Endothelial cell (in vitro differentiated cells): ENCODE measurements around the gene ELMOD3. TPM values are rescaled to one million over a fixed set of nuclear protein-coding genes. Genes with fewer than 3 reads are reported as not detected.

Source experiments
- DNase-seq: peaks from one replicate; pipeline ENCODE4 v3.0.0; 2021; ENCODE audit warnings: low spot score
- H3K27ac Mint-ChIP-seq: one replicate; pipeline ENCODE4 v1.8.0; 2021; ENCODE audit warnings: mixed read lengths, inconsistent platforms; ENCODE audit not compliant: unreplicated experiment
- H3K27me3 Mint-ChIP-seq: one replicate; pipeline ENCODE4 v1.8.0; 2021; ENCODE audit warnings: mild to moderate bottlenecking, moderate library complexity, mixed read lengths, inconsistent platforms; ENCODE audit not compliant: unreplicated experiment
- H3K36me3 Mint-ChIP-seq: one replicate; pipeline ENCODE4 v1.8.0; 2021; ENCODE audit warnings: mild to moderate bottlenecking, low read depth, mixed read lengths, inconsistent platforms; ENCODE audit not compliant: unreplicated experiment
- H3K4me1 Mint-ChIP-seq: one replicate; pipeline ENCODE4 v1.8.0; 2021; ENCODE audit warnings: mild to moderate bottlenecking, mixed read lengths, inconsistent platforms; ENCODE audit not compliant: unreplicated experiment
- H3K4me3 Mint-ChIP-seq: one replicate; pipeline ENCODE4 v1.8.0; 2021; ENCODE audit warnings: mild to moderate bottlenecking, mixed read lengths, inconsistent platforms; ENCODE audit not compliant: unreplicated experiment
- H3K9me3 Mint-ChIP-seq: one replicate; pipeline ENCODE4 v1.8.0; 2021; ENCODE audit warnings: mixed read lengths, inconsistent platforms; ENCODE audit not compliant: unreplicated experiment
- total RNA-seq: library from RNA; stranded (reverse); fragmentation: NEBNext Ultra II Directional; extraction: Animal tissue kit (Norgen Biotek cat#: 25700); gene quantifications from one replicate; pipeline ENCODE4 v1.2.1, GENCODE V29; 2021; ENCODE audit not compliant: unreplicated experiment
- TF ChIP-seq, protein P1 (sequence below): fragments of 200-600 bp; sonication (generic); IDR thresholded peaks from one replicate; pipeline ENCODE4 v1.5.0; 2021; ENCODE audit warnings: antibody characterized with exemption; ENCODE audit not compliant: unreplicated experiment

Gene ELMOD3
- total RNA-seq, 1 donor from 2014 or later, result 15.9 TPM

GRCh38 chr2:85397925-85398331 lies 43.4 kb downstream of the ELMOD3 start:
- Mint-ChIP-seq H3K4me3 (no peak overlapping the region), H3K27me3 (peaks cover 7% of the 10 kb centered on the region), H3K4me1 (peaks cover 8% of the 10 kb centered on the region), H3K36me3 (peaks cover 25% of the 10 kb centered on the region), H3K27ac (no peak overlapping the region), H3K9me3 (no peaks in the 10 kb centered on the region)
- DNase-seq, result no peak
- TF ChIP-seq, protein P1, sequence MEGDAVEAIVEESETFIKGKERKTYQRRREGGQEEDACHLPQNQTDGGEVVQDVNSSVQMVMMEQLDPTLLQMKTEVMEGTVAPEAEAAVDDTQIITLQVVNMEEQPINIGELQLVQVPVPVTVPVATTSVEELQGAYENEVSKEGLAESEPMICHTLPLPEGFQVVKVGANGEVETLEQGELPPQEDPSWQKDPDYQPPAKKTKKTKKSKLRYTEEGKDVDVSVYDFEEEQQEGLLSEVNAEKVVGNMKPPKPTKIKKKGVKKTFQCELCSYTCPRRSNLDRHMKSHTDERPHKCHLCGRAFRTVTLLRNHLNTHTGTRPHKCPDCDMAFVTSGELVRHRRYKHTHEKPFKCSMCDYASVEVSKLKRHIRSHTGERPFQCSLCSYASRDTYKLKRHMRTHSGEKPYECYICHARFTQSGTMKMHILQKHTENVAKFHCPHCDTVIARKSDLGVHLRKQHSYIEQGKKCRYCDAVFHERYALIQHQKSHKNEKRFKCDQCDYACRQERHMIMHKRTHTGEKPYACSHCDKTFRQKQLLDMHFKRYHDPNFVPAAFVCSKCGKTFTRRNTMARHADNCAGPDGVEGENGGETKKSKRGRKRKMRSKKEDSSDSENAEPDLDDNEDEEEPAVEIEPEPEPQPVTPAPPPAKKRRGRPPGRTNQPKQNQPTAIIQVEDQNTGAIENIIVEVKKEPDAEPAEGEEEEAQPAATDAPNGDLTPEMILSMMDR, result no peak

GRCh38 chr2:85398426-85399182 lies 44.0 kb downstream of the ELMOD3 start:
- TF ChIP-seq, protein P1, result no peak
- Mint-ChIP-seq H3K27ac (no peak overlapping the region), H3K27me3 (peaks cover 7% of the 10 kb centered on the region), H3K9me3 (no peaks in the 10 kb centered on the region), H3K4me1 (peaks cover 8% of the 10 kb centered on the region), H3K4me3 (peak overlapping the region; percentile 42), H3K36me3 (peaks cover 28% of the 10 kb centered on the region)
- DNase-seq, result no peak

DNA sequence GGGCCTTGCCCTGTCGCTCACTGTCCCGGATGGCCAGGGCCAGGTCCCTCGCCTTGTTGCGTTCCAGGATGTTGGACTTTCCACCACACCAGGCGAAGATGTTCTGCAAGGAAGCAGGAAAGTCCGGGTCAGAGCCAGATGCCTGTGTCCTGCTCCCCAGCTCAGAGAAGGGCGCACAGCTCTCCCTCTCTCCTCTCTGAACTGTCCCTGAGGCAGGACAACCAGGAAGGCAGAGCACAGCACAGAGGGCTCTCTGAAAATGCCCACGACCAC lies 44.5 kb downstream of the ELMOD3 start:
- no peak for DNase-seq
- Mint-ChIP-seq H3K9me3 (no peaks in the 10 kb centered on the region), H3K4me3 (peak overlapping the region; percentile 42), H3K27me3 (peaks cover 7% of the 10 kb centered on the region), H3K36me3 (peaks cover 24% of the 10 kb centered on the region), H3K4me1 (peaks cover 8% of the 10 kb centered on the region), H3K27ac (no peak overlapping the region)
- TF ChIP-seq, protein P1, result no peak

DNA sequence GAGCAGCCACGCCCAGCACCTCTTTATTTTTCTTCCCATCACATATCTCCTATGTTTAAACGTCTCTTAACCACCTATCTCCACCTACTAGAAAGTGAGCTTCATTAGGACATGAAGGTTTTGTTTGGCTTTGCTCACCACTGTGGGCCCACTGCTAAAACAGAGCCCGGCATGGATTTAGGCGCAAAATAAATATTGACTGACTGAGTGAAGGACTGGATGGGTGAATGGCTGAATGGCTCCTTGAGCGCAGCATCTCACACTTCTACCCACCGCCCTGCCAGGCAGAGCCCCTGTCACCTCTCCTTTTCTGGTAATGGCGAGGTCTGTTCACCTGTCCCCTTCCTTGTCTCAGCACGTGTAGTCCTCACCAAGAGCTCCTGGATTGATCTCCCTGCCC lies 45.5 kb downstream of the ELMOD3 start:
- no peak overlapping the region for H3K27ac Mint-ChIP-seq
- TF ChIP-seq, protein P1, result no peak
- H3K4me3 Mint-ChIP-seq, result peak overlapping the region; percentile 22
- peaks cover 8% of the 10 kb centered on the region for H3K4me1 Mint-ChIP-seq
- H3K9me3 Mint-ChIP-seq, result no peaks in the 10 kb centered on the region
- H3K27me3 Mint-ChIP-seq, result peaks cover 7% of the 10 kb centered on the region
- H3K36me3 Mint-ChIP-seq, result peaks cover 23% of the 10 kb centered on the region
- DNase-seq, result no peak

DNA sequence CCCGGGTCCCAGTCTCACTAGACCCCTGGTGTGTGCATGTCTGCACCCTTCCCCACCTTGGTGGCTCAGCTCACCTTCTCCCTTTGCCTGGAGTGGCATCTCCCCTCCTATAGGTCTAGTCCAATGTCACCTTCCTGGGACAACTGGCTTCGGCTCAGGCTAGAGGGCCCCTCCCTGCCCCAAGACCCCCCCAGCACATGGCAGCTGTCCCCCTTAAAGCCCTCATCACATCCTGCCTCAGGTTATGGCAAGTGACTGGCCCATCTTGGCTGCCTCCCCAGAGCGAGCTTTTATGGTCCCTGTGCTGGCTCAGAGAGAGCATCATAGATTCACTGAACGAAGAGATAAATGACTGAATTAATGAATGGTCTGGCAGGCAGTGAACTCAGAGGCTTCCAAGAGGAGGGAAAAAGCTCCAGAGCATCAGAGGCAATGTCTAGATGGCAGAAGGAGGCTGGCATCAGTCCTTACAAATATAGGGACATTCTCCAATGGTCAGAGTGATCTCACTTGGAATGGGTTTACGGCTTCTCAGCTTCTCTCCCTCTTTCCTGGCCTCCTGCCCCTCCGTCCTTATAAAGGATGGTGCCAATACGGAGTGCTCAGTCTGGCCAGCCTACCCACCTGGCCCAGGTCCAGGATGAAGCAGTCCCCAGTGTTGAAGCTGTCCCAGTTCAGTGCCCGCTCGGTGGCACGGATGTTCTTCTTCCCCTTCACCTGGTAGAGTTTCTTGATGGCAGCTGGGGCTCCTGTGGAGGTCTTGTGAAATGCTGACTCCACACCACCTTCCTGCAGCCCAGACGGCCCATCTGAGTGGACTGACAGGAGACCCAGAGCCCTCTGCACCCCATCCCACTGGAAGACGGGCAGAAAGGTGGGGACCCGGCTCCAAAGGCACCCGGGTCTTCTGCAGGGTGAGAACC lies 46.2 kb downstream of the ELMOD3 start:
- TF ChIP-seq, protein P1, result no peak
- H3K4me1 Mint-ChIP-seq, result peaks cover 13% of the 10 kb centered on the region
- peaks cover 23% of the 10 kb centered on the region for H3K36me3 Mint-ChIP-seq
- peaks cover 7% of the 10 kb centered on the region for H3K27me3 Mint-ChIP-seq
- H3K4me3 Mint-ChIP-seq, result peak overlapping the region; percentile 22
- H3K27ac Mint-ChIP-seq, result no peak overlapping the region
- DNase-seq, result no peak
- H3K9me3 Mint-ChIP-seq, result no peaks in the 10 kb centered on the region
